ENCODE data around the gene EBF3.

EBF3 gene

DNA sequence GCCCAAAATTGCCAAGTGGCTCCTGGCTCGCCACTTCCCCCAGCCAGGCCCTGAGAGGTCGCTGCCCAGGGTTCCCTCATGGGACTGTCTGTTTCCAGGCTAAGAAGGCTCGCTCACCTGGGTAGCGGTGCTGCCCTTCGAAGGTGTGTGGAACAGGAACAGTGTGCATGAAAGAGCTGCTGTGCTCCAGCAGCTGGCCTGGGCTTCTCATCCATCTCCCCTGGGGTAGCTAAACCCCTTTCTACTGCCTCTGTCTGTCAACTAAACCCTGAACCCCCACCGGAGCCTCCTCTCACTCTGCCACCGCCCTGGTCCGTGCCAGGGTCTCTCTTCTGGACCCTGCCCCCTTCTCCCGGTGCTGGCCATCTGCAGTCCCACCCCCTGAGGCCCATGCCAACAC, 152.9 kb downstream of the EBF3 start:
- TF ChIP-seq FOXP2 (optimal IDR thresholded peaks at IDR 0.05; ENCODE audit: borderline replicate concordance, extremely low read depth, extremely low read length, insufficient read depth) (no peak), REST (IDR thresholded peaks at IDR 0.05; ENCODE audit: insufficient read depth in 1 of 2, low read depth in 2 of 2, low read length in 2 of 2) (no peak)

DNA sequence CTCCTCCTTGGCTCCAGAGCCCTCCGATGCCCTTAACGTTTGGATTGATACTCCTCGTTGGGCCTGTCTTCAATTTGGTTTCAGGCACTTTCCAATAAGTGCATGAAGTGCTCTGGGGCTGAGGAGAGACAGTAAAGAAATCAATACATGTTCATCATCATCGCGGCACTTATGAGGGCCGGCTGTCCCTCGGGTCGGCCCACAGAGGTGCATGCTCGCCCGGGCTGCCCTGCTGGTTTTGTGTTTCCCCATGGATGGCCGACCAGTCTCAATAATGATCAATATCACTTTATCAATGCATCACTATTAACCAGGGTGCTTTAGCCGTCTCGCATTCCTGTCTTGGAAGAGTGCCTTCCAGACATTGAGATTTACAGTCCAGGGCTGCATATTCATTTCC, 154.2 kb downstream of the EBF3 start:
- TF ChIP-seq POLR2AphosphoS5 (IDR thresholded peaks at IDR 0.05; ENCODE audit: low read depth, low read length) (no peak), TAF1 (IDR thresholded peaks at IDR 0.05; ENCODE audit: borderline replicate concordance, insufficient read depth, low read length) (no peak), SIN3A (IDR thresholded peaks at IDR 0.05; ENCODE audit: borderline replicate concordance, insufficient read depth, low read length) (no peak), FOXP2 (optimal IDR thresholded peaks at IDR 0.05; ENCODE audit: borderline replicate concordance, extremely low read depth, extremely low read length, insufficient read depth) (no peak), REST (IDR thresholded peaks at IDR 0.05; ENCODE audit: insufficient read depth in 1 of 2, low read depth in 2 of 2, low read length in 2 of 2) (no peak)

DNA sequence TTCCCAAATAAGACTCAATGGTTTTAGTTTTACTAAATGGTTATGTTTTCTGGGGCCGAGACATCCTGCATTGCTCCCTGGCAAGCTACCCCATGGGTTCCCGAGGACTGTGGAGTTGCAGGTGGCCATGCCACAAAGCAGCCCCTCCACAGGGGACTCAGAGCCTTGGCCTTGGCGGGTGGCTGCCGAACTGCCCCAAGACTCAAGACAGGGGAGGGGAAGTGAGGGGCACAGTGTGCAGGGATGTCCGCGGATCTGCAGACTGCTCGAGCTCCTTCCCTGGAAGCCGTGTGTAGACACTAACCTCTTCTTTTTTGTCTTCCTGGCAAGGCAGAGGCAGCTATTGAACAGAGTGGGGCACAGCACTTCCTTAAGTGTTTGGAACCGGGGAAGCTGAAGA, 154.6 kb downstream of the EBF3 start:
- no peak for TF ChIP-seq SIN3A (IDR thresholded peaks at IDR 0.05; ENCODE audit: borderline replicate concordance, insufficient read depth, low read length)
- no peak for TF ChIP-seq REST (IDR thresholded peaks at IDR 0.05; ENCODE audit: insufficient read depth in 1 of 2, low read depth in 2 of 2, low read length in 2 of 2)
- no peak for TF ChIP-seq POLR2AphosphoS5 (IDR thresholded peaks at IDR 0.05; ENCODE audit: low read depth, low read length)
- no peak for TF ChIP-seq TAF1 (IDR thresholded peaks at IDR 0.05; ENCODE audit: borderline replicate concordance, insufficient read depth, low read length)
- TF ChIP-seq FOXP2 (optimal IDR thresholded peaks at IDR 0.05; ENCODE audit: borderline replicate concordance, extremely low read depth, extremely low read length, insufficient read depth) = no peak

DNA sequence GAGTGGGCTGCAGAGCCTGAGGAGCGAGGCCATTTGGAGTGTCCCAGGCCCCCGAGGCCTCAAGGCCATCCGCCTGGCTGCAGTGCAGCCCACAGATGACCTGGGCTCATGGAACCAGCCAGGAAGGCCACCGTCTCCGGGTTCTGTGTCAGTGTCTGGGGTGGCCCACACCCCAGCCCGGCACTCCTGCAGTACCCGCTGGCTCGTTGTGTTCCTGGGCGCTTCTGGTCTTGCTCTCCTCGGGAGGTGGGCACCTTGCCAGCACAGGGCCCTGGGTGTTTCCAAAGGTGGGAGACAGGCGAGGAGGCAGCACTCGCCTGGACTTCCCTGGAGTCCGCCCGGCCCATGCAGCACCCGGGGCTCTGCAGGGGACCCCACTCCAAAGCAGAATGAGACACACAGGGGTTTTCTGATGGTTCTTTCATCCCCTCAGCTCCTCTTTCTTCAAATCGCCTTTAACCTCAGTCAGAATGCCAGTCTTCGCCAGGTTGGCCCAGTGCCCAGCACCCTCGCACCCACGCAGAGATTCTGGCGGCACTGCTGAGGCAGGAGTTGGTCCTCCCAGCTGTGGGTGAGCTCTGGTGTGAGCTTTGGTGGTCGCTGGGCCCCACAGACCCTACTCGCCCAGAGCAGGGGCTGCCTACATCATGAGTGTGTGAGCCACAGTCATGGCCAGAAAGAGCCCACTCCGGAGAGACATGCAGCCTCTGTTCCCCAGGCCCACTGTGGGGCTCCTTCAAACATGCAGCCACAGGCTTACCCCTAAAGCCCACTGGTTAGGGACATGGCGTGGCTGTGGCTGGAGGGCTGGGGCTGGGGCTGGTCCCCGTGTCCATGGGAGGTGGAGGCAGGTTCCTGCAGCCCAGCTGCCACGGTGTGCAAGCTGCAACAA, 155.7 kb downstream of the EBF3 start:
- TF ChIP-seq REST (IDR thresholded peaks at IDR 0.05; ENCODE audit: insufficient read depth in 1 of 2, low read depth in 2 of 2, low read length in 2 of 2) = no peak
- no peak for TF ChIP-seq FOXP2 (optimal IDR thresholded peaks at IDR 0.05; ENCODE audit: borderline replicate concordance, extremely low read depth, extremely low read length, insufficient read depth)
- TF ChIP-seq SIN3A (IDR thresholded peaks at IDR 0.05; ENCODE audit: borderline replicate concordance, insufficient read depth, low read length) = no peak
- TF ChIP-seq POLR2AphosphoS5 (IDR thresholded peaks at IDR 0.05; ENCODE audit: low read depth, low read length) = no peak
- TF ChIP-seq TAF1 (IDR thresholded peaks at IDR 0.05; ENCODE audit: borderline replicate concordance, insufficient read depth, low read length) = no peak

Measured in PFSK-1 (cell line).